HCT116 (cell line): Measurements from ENCODE around the gene KTN1. TPM values are rescaled to one million over a fixed set of nuclear protein-coding genes. Genes with fewer than 3 reads are reported as not detected.

Experiments used
- ATAC-seq: fragments of 200-7000 bp; cut with Tn5 transposase; 2 replicates; pipeline ENCODE4 v1.9.1; 2020; ENCODE audit warnings: mild to moderate bottlenecking, moderate library complexity
- BruUV-seq: library from RNA; stranded (reverse); fragments of 400-500 nt; replicated peaks from 2 replicates; lab custom pipeline; 2021; lab: Mats Ljungman, UMichigan
- CTCF ChIA-PET: fragments of 300-600 bp; sonication (Branson Sonifier 250); formaldehyde crosslinking; loops from one replicate; lab custom pipeline; 2021; ENCODE audit warnings: antibody characterized with exemption; lab: Charles Lee
- POLR2A ChIA-PET: fragments of 300-600, 350-600 bp; sonication (Branson Sonifier 250); formaldehyde crosslinking; loops from one replicate; lab custom pipeline; 2021; ENCODE audit warnings: antibody characterized with exemption; lab: Charles Lee
- RAD21 ChIA-PET, 2 experiments: fragments of 300-600 bp; sonication (Branson Sonifier 250); formaldehyde crosslinking; loops; one replicate each; lab custom pipeline; 2023; ENCODE audit warnings: low total read pairs in 2 of 2; ENCODE audit not compliant: uncharacterized antibody in 2 of 2, unreplicated experiment in 2 of 2, low non-redundant PET in 1 of 2; lab: Charles Lee
- DNase-seq: peaks from one replicate; pipeline ENCODE4 v3.0.0-alpha.2; 2010; ENCODE audit warnings: low read depth, low spot score
- H2AFZ ChIP-seq: fragments of 200-600 bp; shearing (Covaris generic), sonication (generic); 2 replicates; pipeline ENCODE4 v1.6.1; 2017; ENCODE audit warnings: low read depth, mixed run types, mixed read lengths, antibody characterized with exemption, low read length; ENCODE audit not compliant: poor library complexity, severe bottlenecking
- H3K27ac ChIP-seq: 2 replicates; pipeline ENCODE4 v1.5.1; 2012; ENCODE audit warnings: low read depth, low read length
- H3K27me3 ChIP-seq: fragments of 200-600 bp; sonication (generic); 2 replicates; pipeline ENCODE4 v1.6.1; 2016; ENCODE audit warnings: mixed run types, low read length, mixed read lengths; ENCODE audit not compliant: insufficient read depth
- H3K36me3 ChIP-seq, 2 experiments: fragments of 200-500 bp in 1 of 2; fragments of 200-600 bp in 1 of 2; sonication (Bioruptor generic) in 1 of 2; sonication (generic) in 1 of 2; 2 replicates each; pipeline versions ENCODE4 v1.5.1 to v1.6.1; 2014 to 2016; ENCODE audit warnings: low read length in 2 of 2, inconsistent platforms in 1 of 2, mixed read lengths in 1 of 2, mixed run types in 1 of 2; ENCODE audit not compliant: insufficient read depth in 2 of 2, control insufficient read depth in 1 of 2
- H3K4me1 ChIP-seq, 2 experiments: fragments of 200-600 bp in 1 of 2; sonication (generic) in 1 of 2; 2 replicates each; pipeline versions ENCODE4 v1.5.1 to v1.6.1; 2012 to 2017; ENCODE audit warnings: low read length in 2 of 2, inconsistent platforms in 1 of 2, mild to moderate bottlenecking in 1 of 2, mixed read lengths in 1 of 2, mixed run types in 1 of 2, moderate library complexity in 1 of 2; ENCODE audit not compliant: insufficient read depth in 2 of 2, control insufficient read depth in 1 of 2
- H3K4me2 ChIP-seq: fragments of 200-600 bp; sonication (generic); 2 replicates; pipeline ENCODE4 v1.6.1; 2017; ENCODE audit warnings: mixed run types, low read length, mixed read lengths
- H3K4me3 ChIP-seq, 2 experiments: fragments of 200-600 bp in 1 of 2; sonication (generic) in 1 of 2; replicated peaks in 1 of 2; 2 replicates each; pipeline ENCODE4 v1.5.1; 2011 to 2016; ENCODE audit warnings: low read length in 2 of 2, control low read depth in 1 of 2, low read depth in 1 of 2, mild to moderate bottlenecking in 1 of 2, mixed read lengths in 1 of 2, mixed run types in 1 of 2
- H3K79me2 ChIP-seq: fragments of 200-600 bp; sonication (generic); 2 replicates; pipeline ENCODE4 v1.6.1; 2017; ENCODE audit warnings: mild to moderate bottlenecking, mixed run types, low read length, moderate library complexity, mixed read lengths; ENCODE audit not compliant: insufficient read depth
- H3K9ac ChIP-seq: fragments of 200-600 bp; sonication (generic); 2 replicates; pipeline ENCODE4 v1.6.1; 2016; ENCODE audit warnings: low read length, mixed read lengths
- H3K9me2 ChIP-seq: fragments of 200-600 bp; sonication (generic), shearing (Covaris generic); 2 replicates; pipeline ENCODE4 v1.6.1; 2017; ENCODE audit warnings: mixed run types, mild to moderate bottlenecking, moderate library complexity; ENCODE audit not compliant: insufficient read depth
- H3K9me3 ChIP-seq, 2 experiments: fragments of 200-500 bp in 1 of 2; fragments of 200-600 bp in 1 of 2; sonication (Bioruptor generic) in 1 of 2; sonication (generic) in 1 of 2; 2 replicates each; pipeline ENCODE4 v1.6.1; 2014 to 2017; ENCODE audit warnings: low read length in 2 of 2, mixed read lengths in 2 of 2, inconsistent platforms in 1 of 2, low read depth in 1 of 2, mild to moderate bottlenecking in 1 of 2, mixed run types in 1 of 2, moderate library complexity in 1 of 2; ENCODE audit not compliant: control insufficient read depth in 1 of 2, insufficient read depth in 1 of 2
- H4K20me1 ChIP-seq: fragments of 200-600 bp; sonication (generic), shearing (Covaris generic); 2 replicates; pipeline ENCODE4 v1.6.1; 2017; ENCODE audit warnings: mixed run types, mild to moderate bottlenecking, moderate library complexity; ENCODE audit not compliant: insufficient read depth
- ATF3 ChIP-seq: IDR thresholded peaks from 2 replicates; pipeline ENCODE4 v1.6.1; 2012
- CEBPB ChIP-seq: IDR thresholded peaks from 2 replicates; pipeline ENCODE4 v1.6.1; 2012; ENCODE audit warnings: low read depth
- EGR1 ChIP-seq: IDR thresholded peaks from 2 replicates; pipeline ENCODE4 v1.6.1; 2012; ENCODE audit warnings: low read depth
- ELF1 ChIP-seq: IDR thresholded peaks from 2 replicates; pipeline ENCODE4 v1.6.1; 2012; ENCODE audit warnings: low read depth, borderline replicate concordance
- EZH2phosphoT487 ChIP-seq: fragments of 200-600 bp; IDR thresholded peaks from 2 replicates; pipeline ENCODE4 v1.6.1; 2018; ENCODE audit warnings: antibody characterized with exemption, borderline replicate concordance
- JUND ChIP-seq: IDR thresholded peaks from 2 replicates; pipeline ENCODE4 v1.6.1; 2012
- POLR2A ChIP-seq: IDR thresholded peaks from 2 replicates; pipeline ENCODE4 v1.7.0; 2011; ENCODE audit warnings: borderline replicate concordance; ENCODE audit not compliant: insufficient read depth, insufficient read length; ENCODE audit errors: extremely low read depth
- POLR2AphosphoS5 ChIP-seq: IDR thresholded peaks from 2 replicates; pipeline ENCODE4 v1.6.1; 2011; ENCODE audit warnings: mild to moderate bottlenecking, low read depth, low read length, moderate library complexity
- SIN3A ChIP-seq: IDR thresholded peaks from 2 replicates; pipeline ENCODE4 v1.6.1; 2012; ENCODE audit warnings: low read depth
- SP1 ChIP-seq: IDR thresholded peaks from 2 replicates; pipeline ENCODE4 v1.6.1; 2012; ENCODE audit warnings: low read depth
- SRF ChIP-seq: IDR thresholded peaks from 2 replicates; pipeline ENCODE4 v1.6.1; 2012; ENCODE audit warnings: low read depth
- ZFX ChIP-seq: fragments of 450-650 bp; IDR thresholded peaks from 2 replicates; pipeline ENCODE4 v1.6.1; 2017
- ZNF274 ChIP-seq: fragments of 200-500 bp; sonication (Bioruptor generic); IDR thresholded peaks from 2 replicates; pipeline ENCODE4 v1.6.1; 2014; ENCODE audit warnings: mild to moderate bottlenecking, low read depth, low read length, inconsistent platforms
- intact Hi-C: fragments of 100-400 bp; cut with micrococcal nuclease; formaldehyde crosslinking; loops from 2 replicates; pipeline ENCODE4 v1.10.0; 2022
- total RNA-seq: library from RNA; stranded (reverse); gene quantifications from one replicate; pipeline ENCODE4 v1.2.1, GENCODE V29; 2021; ENCODE audit not compliant: unreplicated experiment
- TF ChIP-seq, protein P1 (sequence below): IDR thresholded peaks from 2 replicates; pipeline ENCODE4 v1.6.1; 2012
- TF ChIP-seq, protein P2 (sequence below), 3 experiments: fragments of 200-600 bp in 1 of 3; sonication (generic) in 1 of 3; IDR thresholded peaks in 2 of 3; conservative IDR thresholded peaks in 1 of 3; 2 replicates each; pipeline ENCODE4 v1.5.1; 2012 to 2017; ENCODE audit warnings: low read depth in 2 of 3, low read length in 2 of 3, antibody characterized with exemption in 1 of 3, borderline replicate concordance in 1 of 3, control low read depth in 1 of 3, mild to moderate bottlenecking in 1 of 3, mixed read lengths in 1 of 3, mixed run types in 1 of 3, moderate library complexity in 1 of 3; ENCODE audit not compliant: insufficient read depth in 1 of 3

KTN1 gene
- total RNA-seq, 1 experiment from 2014 or later, result 105 TPM

DNA sequence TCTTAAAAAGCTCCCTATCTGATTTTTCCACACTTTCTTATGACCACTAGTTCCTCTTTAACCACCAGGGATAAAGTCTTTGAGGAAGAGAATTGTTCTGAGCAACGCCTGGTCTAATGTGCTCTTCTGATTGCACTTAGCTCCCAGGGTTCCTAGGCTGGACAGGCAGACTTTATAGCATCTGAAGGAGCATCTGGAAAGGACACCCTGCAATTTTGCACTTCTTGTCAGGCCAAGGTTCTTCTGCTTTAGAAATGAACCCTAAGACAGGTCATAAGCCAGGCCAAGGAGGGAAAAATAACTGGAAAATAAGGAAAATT lies 126.3 kb downstream of the KTN1 start:
- ATAC-seq, result no peak
- H3K79me2 ChIP-seq, result no peaks in the 10 kb centered on the region
- H3K4me1 ChIP-seq, result no peaks in the 10 kb centered on the region
- H3K9me2 ChIP-seq, result no peaks in the 10 kb centered on the region
- H3K4me3 ChIP-seq, result no peak overlapping the region
- H3K27ac ChIP-seq, result no peak overlapping the region
- no peak for DNase-seq
- H3K9ac ChIP-seq, result no peak overlapping the region
- TF ChIP-seq EZH2phosphoT487 (no peak), EGR1 (no peak), JUND (no peak), ZFX (no peak), ZNF274 (no peak), ELF1 (no peak), ATF3 (no peak), SIN3A (no peak), POLR2A (no peak), POLR2AphosphoS5 (no peak), SP1 (no peak), CEBPB (no peak), SRF (no peak)
- TF ChIP-seq, protein P1, sequence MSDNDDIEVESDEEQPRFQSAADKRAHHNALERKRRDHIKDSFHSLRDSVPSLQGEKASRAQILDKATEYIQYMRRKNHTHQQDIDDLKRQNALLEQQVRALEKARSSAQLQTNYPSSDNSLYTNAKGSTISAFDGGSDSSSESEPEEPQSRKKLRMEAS, result no peak
- TF ChIP-seq, protein P2, sequence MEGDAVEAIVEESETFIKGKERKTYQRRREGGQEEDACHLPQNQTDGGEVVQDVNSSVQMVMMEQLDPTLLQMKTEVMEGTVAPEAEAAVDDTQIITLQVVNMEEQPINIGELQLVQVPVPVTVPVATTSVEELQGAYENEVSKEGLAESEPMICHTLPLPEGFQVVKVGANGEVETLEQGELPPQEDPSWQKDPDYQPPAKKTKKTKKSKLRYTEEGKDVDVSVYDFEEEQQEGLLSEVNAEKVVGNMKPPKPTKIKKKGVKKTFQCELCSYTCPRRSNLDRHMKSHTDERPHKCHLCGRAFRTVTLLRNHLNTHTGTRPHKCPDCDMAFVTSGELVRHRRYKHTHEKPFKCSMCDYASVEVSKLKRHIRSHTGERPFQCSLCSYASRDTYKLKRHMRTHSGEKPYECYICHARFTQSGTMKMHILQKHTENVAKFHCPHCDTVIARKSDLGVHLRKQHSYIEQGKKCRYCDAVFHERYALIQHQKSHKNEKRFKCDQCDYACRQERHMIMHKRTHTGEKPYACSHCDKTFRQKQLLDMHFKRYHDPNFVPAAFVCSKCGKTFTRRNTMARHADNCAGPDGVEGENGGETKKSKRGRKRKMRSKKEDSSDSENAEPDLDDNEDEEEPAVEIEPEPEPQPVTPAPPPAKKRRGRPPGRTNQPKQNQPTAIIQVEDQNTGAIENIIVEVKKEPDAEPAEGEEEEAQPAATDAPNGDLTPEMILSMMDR (IDR thresholded peaks at IDR 0.05 in 2 of 3, conservative IDR thresholded peaks at IDR 0.05 in 1 of 3; ENCODE audit: borderline replicate concordance in 1 of 3, insufficient read depth in 1 of 3, low read depth in 2 of 3, low read length in 2 of 3), result no peak
- no peak overlapping the region for H2AFZ ChIP-seq
- H3K36me3 ChIP-seq, result no peaks in the 10 kb centered on the region
- ChIA-PET CTCF (interaction anchor here (1.1 to 2.3 kb wide), 2 partner anchors 768 to 776 kb away, joined by 3 to 11 read pairs; no protein-coding TSS in a partner anchor), RAD21 (interaction anchor here in 1 of 2 experiments (1.0 kb wide), 1 partner anchor 776 kb away, joined by 3 read pairs; no protein-coding TSS in a partner anchor), POLR2A (no interaction called here)
- H3K9me3 ChIP-seq, result no peaks in the 10 kb centered on the region
- no peak overlapping the region for H3K4me2 ChIP-seq
- intact Hi-C loops, result loop anchor here (5.0 kb wide), 1 partner anchor 766 kb away; no protein-coding TSS in a partner anchor
- BruUV-seq, result no TSS peak
- no peaks in the 10 kb centered on the region for H3K27me3 ChIP-seq
- no peaks in the 10 kb centered on the region for H4K20me1 ChIP-seq
